HAP-1 (cell line): ENCODE data around the gene ZSWIM8.

ENCODE experiments used
- DNase-seq, 2 experiments: peaks; one replicate each; pipeline ENCODE4 v3.0.0-alpha.2; 2016 to 2020; ENCODE audit warnings: low spot score in 2 of 2
- H3K27me3 ChIP-seq: fragments of 250-450 bp; sonication (Bioruptor Pico); 2 replicates; pipeline ENCODE4 v1.5.1; 2020; ENCODE audit warnings: low read depth, mild to moderate bottlenecking, moderate library complexity
- H3K36me3 ChIP-seq: fragments of 250-450 bp; sonication (Bioruptor Pico); replicated peaks from 2 replicates; pipeline ENCODE4 v1.5.1; 2020; ENCODE audit warnings: mild to moderate bottlenecking
- H3K4me1 ChIP-seq: fragments of 250-450 bp; sonication (Bioruptor Pico); 2 replicates; pipeline ENCODE4 v1.5.1; 2020; ENCODE audit warnings: mild to moderate bottlenecking
- H3K4me3 ChIP-seq: fragments of 250-450 bp; sonication (Bioruptor Pico); 2 replicates; pipeline ENCODE4 v1.5.1; 2020; ENCODE audit warnings: mild to moderate bottlenecking, moderate library complexity
- H3K9me3 ChIP-seq: fragments of 250-450 bp; sonication (Bioruptor Pico); 2 replicates; pipeline ENCODE4 v1.5.1; 2020; ENCODE audit warnings: mild to moderate bottlenecking, moderate library complexity
- in situ Hi-C: fragments of 300-500 bp; cut with MboI; formaldehyde crosslinking; loops from 3 replicates; pipeline ENCODE4 v1.14.3; 2020; ENCODE audit warnings: low sequenced_read_pairs, inconsistent platforms, mixed read lengths

ZSWIM8 gene

GRCh38 chr10:73763343-73763742 lies 22.1 kb upstream of the ZSWIM8 start:
- H3K36me3 ChIP-seq = peaks cover 89% of the 10 kb centered on the region
- H3K9me3 ChIP-seq = no peaks in the 10 kb centered on the region
- in situ Hi-C loops = no loop called here
- no peak for DNase-seq
- no peak overlapping the region for H3K4me3 ChIP-seq
- H3K27me3 ChIP-seq = no peaks in the 10 kb centered on the region
- H3K4me1 ChIP-seq = no peaks in the 10 kb centered on the region

GRCh38 chr10:73765066-73765465 lies 20.3 kb upstream of the ZSWIM8 start:
- DNase-seq = no peak
- Histone ChIP-seq H3K4me3 (no peak overlapping the region), H3K36me3 (peaks cover 92% of the 10 kb centered on the region), H3K27me3 (no peaks in the 10 kb centered on the region), H3K4me1 (no peaks in the 10 kb centered on the region), H3K9me3 (no peaks in the 10 kb centered on the region)
- in situ Hi-C loops = no loop called here

- H3K4me1 ChIP-seq = peaks cover 7% of the 10 kb centered on the region
- H3K36me3 ChIP-seq = peaks cover 74% of the 10 kb centered on the region
- DNase-seq = no peak
- no peak overlapping the region for H3K4me3 ChIP-seq
- H3K9me3 ChIP-seq = no peaks in the 10 kb centered on the region
- in situ Hi-C loops = no loop called here
- no peaks in the 10 kb centered on the region for H3K27me3 ChIP-seq
Measured at GRCh38 chr10:73768881-73769280, 16.5 kb upstream of the ZSWIM8 start.

- Histone ChIP-seq H3K27me3 (no peaks in the 10 kb centered on the region), H3K4me1 (peaks cover 10% of the 10 kb centered on the region), H3K4me3 (no peak overlapping the region), H3K9me3 (no peaks in the 10 kb centered on the region), H3K36me3 (peaks cover 70% of the 10 kb centered on the region)
- in situ Hi-C loops = no loop called here
- no peak for DNase-seq
Measured at GRCh38 chr10:73769396-73769795, 16.0 kb upstream of the ZSWIM8 start.

- peaks cover 18% of the 10 kb centered on the region for H3K4me1 ChIP-seq
- no peaks in the 10 kb centered on the region for H3K9me3 ChIP-seq
- no peaks in the 10 kb centered on the region for H3K27me3 ChIP-seq
- in situ Hi-C loops = no loop called here
- peak in 1 of 2 experiments; percentile 24 for DNase-seq
- peaks cover 56% of the 10 kb centered on the region for H3K36me3 ChIP-seq
- H3K4me3 ChIP-seq = peak overlapping the region; percentile 74
Measured at GRCh38 chr10:73771722-73772280, 13.6 kb upstream of the ZSWIM8 start.

GRCh38 chr10:73772281-73773151 lies 12.9 kb upstream of the ZSWIM8 start:
- in situ Hi-C loops = no loop called here
- peaks cover 52% of the 10 kb centered on the region for H3K36me3 ChIP-seq
- peak; percentile 30 to 72 for DNase-seq
- H3K9me3 ChIP-seq = no peaks in the 10 kb centered on the region
- H3K4me3 ChIP-seq = peak overlapping the region; percentile 74
- H3K27me3 ChIP-seq = no peaks in the 10 kb centered on the region
- peaks cover 18% of the 10 kb centered on the region for H3K4me1 ChIP-seq

- H3K9me3 ChIP-seq = no peaks in the 10 kb centered on the region
- peaks cover 18% of the 10 kb centered on the region for H3K4me1 ChIP-seq
- in situ Hi-C loops = no loop called here
- no peaks in the 10 kb centered on the region for H3K27me3 ChIP-seq
- peak overlapping the region; percentile 74 for H3K4me3 ChIP-seq
- no peak for DNase-seq
- H3K36me3 ChIP-seq = peaks cover 44% of the 10 kb centered on the region
Measured at GRCh38 chr10:73773152-73773879, 12.1 kb upstream of the ZSWIM8 start.

- Histone ChIP-seq H3K27me3 (no peaks in the 10 kb centered on the region), H3K4me3 (no peak overlapping the region), H3K36me3 (peaks cover 43% of the 10 kb centered on the region), H3K4me1 (peaks cover 21% of the 10 kb centered on the region), H3K9me3 (no peaks in the 10 kb centered on the region)
- in situ Hi-C loops = no loop called here
- DNase-seq = no peak
Measured at GRCh38 chr10:73774637-73775036, 10.8 kb upstream of the ZSWIM8 start.

GRCh38 chr10:73779018-73779417 lies 6.4 kb upstream of the ZSWIM8 start:
- no peak overlapping the region for H3K4me3 ChIP-seq
- DNase-seq = no peak
- H3K4me1 ChIP-seq = peaks cover 33% of the 10 kb centered on the region
- no peaks in the 10 kb centered on the region for H3K9me3 ChIP-seq
- peaks cover 26% of the 10 kb centered on the region for H3K36me3 ChIP-seq
- H3K27me3 ChIP-seq = no peaks in the 10 kb centered on the region
- in situ Hi-C loops = no loop called here

GRCh38 chr10:73779539-73780197 lies 5.7 kb upstream of the ZSWIM8 start:
- Histone ChIP-seq H3K27me3 (no peaks in the 10 kb centered on the region), H3K36me3 (peaks cover 26% of the 10 kb centered on the region), H3K9me3 (no peaks in the 10 kb centered on the region), H3K4me1 (peaks cover 30% of the 10 kb centered on the region), H3K4me3 (no peak overlapping the region)
- in situ Hi-C loops = no loop called here
- no peak for DNase-seq

GRCh38 chr10:73780301-73780700 lies 5.1 kb upstream of the ZSWIM8 start:
- no peaks in the 10 kb centered on the region for H3K27me3 ChIP-seq
- H3K9me3 ChIP-seq = no peaks in the 10 kb centered on the region
- DNase-seq = no peak
- in situ Hi-C loops = no loop called here
- peaks cover 26% of the 10 kb centered on the region for H3K36me3 ChIP-seq
- peaks cover 31% of the 10 kb centered on the region for H3K4me1 ChIP-seq
- no peak overlapping the region; the same call in 1 of the 2 replicates for H3K4me3 ChIP-seq

- H3K4me1 ChIP-seq = peaks cover 28% of the 10 kb centered on the region
- peak overlapping the region; percentile 91 for H3K4me3 ChIP-seq
- no peaks in the 10 kb centered on the region for H3K9me3 ChIP-seq
- peaks cover 21% of the 10 kb centered on the region for H3K36me3 ChIP-seq
- no peaks in the 10 kb centered on the region for H3K27me3 ChIP-seq
- in situ Hi-C loops = no loop called here
- DNase-seq = no peak
Measured at GRCh38 chr10:73780966-73781365, 4.4 kb upstream of the ZSWIM8 start.

- H3K4me1 ChIP-seq = peaks cover 29% of the 10 kb centered on the region
- no peaks in the 10 kb centered on the region for H3K9me3 ChIP-seq
- DNase-seq = no peak
- H3K27me3 ChIP-seq = no peaks in the 10 kb centered on the region
- H3K36me3 ChIP-seq = peaks cover 21% of the 10 kb centered on the region
- in situ Hi-C loops = no loop called here
- H3K4me3 ChIP-seq = peak overlapping the region; percentile 91
Measured at GRCh38 chr10:73781548-73781878, 3.9 kb upstream of the ZSWIM8 start.
